HEK293 (cell line): Measurements from ENCODE around the gene CA10.

ENCODE experiments used
- CTCF ChIA-PET: fragments of 350-600 bp; formaldehyde crosslinking; extraction: SDS; loops from one replicate; lab custom pipeline; 2021; ENCODE audit warnings: antibody characterized with exemption; lab: Yijun Ruan, JAX
- POLR2A ChIA-PET: fragments of 300-600 bp; formaldehyde crosslinking; extraction: SDS; loops from one replicate; lab custom pipeline; 2020; ENCODE audit warnings: antibody characterized with exemption, inconsistent platforms; lab: Yijun Ruan, JAX
- H3K27ac ChIP-seq: fragments of 200-500 bp; sonication (Bioruptor generic); 2 replicates; pipeline ENCODE4 v1.5.1; 2014; ENCODE audit warnings: low read depth, low read length, control low read depth, inconsistent platforms; ENCODE audit errors: extremely low read depth
- H3K36me3 ChIP-seq, 2 experiments: fragments of 200-500 bp in 1 of 2; sonication (Bioruptor generic) in 1 of 2; 1 replicate in 1 of 2; 2 replicates in 1 of 2; pipeline ENCODE4 v1.5.1; 2014 to 2017; ENCODE audit warnings: inconsistent platforms in 2 of 2, low read length in 2 of 2; ENCODE audit not compliant: control insufficient read depth in 2 of 2, insufficient read depth in 1 of 2
- H3K4me1 ChIP-seq: fragments of 200-500 bp; sonication (Bioruptor generic); 2 replicates; pipeline ENCODE4 v1.5.1; 2014; ENCODE audit warnings: mild to moderate bottlenecking, low read length, inconsistent platforms; ENCODE audit not compliant: control insufficient read depth, insufficient read depth
- H3K4me3 ChIP-seq: 2 replicates; pipeline ENCODE4 v1.5.1; 2011; ENCODE audit warnings: low read depth, mild to moderate bottlenecking, control low read depth, low read length, moderate library complexity
- H3K9me3 ChIP-seq: fragments of 200-500 bp; sonication (Bioruptor generic); 2 replicates; pipeline ENCODE4 v1.5.1; 2014; ENCODE audit warnings: low read depth, low read length, inconsistent platforms; ENCODE audit not compliant: control insufficient read depth, insufficient read depth
- FEZF1 ChIP-seq: fragments of 450-650 bp; formaldehyde crosslinking; IDR thresholded peaks from 2 replicates; pipeline ENCODE4 v1.5.1; 2016; ENCODE audit warnings: missing biosample characterization, missing genetic modification characterization
- GLI4 ChIP-seq: fragments of 450-650 bp; formaldehyde crosslinking; IDR thresholded peaks from 2 replicates; pipeline ENCODE4 v1.5.1; 2016; ENCODE audit warnings: missing biosample characterization, missing genetic modification characterization
- MEIS1 ChIP-seq: sonication (generic); formaldehyde crosslinking; IDR thresholded peaks from 2 replicates; pipeline ENCODE4 v1.8.1; 2022; ENCODE audit warnings: missing genetic modification reagents, mild to moderate bottlenecking, borderline replicate concordance
- ZBTB7A ChIP-seq: fragments of 450-650 bp; formaldehyde crosslinking; IDR thresholded peaks from 2 replicates; pipeline ENCODE4 v1.5.1; 2016; ENCODE audit warnings: low read depth, missing biosample characterization, missing genetic modification characterization
- ZNF133 ChIP-seq: fragments of 450-650 bp; formaldehyde crosslinking; IDR thresholded peaks from 2 replicates; pipeline ENCODE4 v1.5.1; 2016; ENCODE audit warnings: missing biosample characterization, missing genetic modification characterization
- ZNF391 ChIP-seq: fragments of 450-650 bp; formaldehyde crosslinking; IDR thresholded peaks from 2 replicates; pipeline ENCODE4 v1.5.1; 2016; ENCODE audit warnings: low read depth, missing biosample characterization, missing genetic modification characterization, borderline replicate concordance
- ZNF416 ChIP-seq: fragments of 450-650 bp; formaldehyde crosslinking; IDR thresholded peaks from 2 replicates; pipeline ENCODE4 v1.5.1; 2016; ENCODE audit warnings: missing biosample characterization, missing genetic modification characterization
- ZNF433 ChIP-seq: fragments of 450-650 bp; formaldehyde crosslinking; IDR thresholded peaks from 2 replicates; pipeline ENCODE4 v1.5.1; 2016; ENCODE audit warnings: missing biosample characterization, missing genetic modification characterization, low read depth
- ZNF530 ChIP-seq: fragments of 450-650 bp; formaldehyde crosslinking; IDR thresholded peaks from 2 replicates; pipeline ENCODE4 v1.5.1; 2016; ENCODE audit warnings: low read depth, missing biosample characterization, missing genetic modification characterization
- ZNF544 ChIP-seq: fragments of 450-650 bp; formaldehyde crosslinking; IDR thresholded peaks from 2 replicates; pipeline ENCODE4 v1.5.0; 2017; ENCODE audit warnings: missing biosample characterization, missing genetic modification characterization
- ZNF555 ChIP-seq: fragments of 450-650 bp; formaldehyde crosslinking; conservative IDR thresholded peaks from 2 replicates; pipeline ENCODE4 v1.5.1; 2017; ENCODE audit warnings: missing biosample characterization, mild to moderate bottlenecking, missing genetic modification characterization, inconsistent platforms
- ZNF654 ChIP-seq: fragments of 450-650 bp; formaldehyde crosslinking; IDR thresholded peaks from 2 replicates; pipeline ENCODE4 v1.5.1; 2016; ENCODE audit warnings: low read depth, missing biosample characterization, missing genetic modification characterization
- ZNF677 ChIP-seq: fragments of 450-650 bp; IDR thresholded peaks from 2 replicates; pipeline ENCODE4 v1.5.0; 2018; ENCODE audit warnings: missing biosample characterization, mild to moderate bottlenecking, missing genetic modification characterization, moderate library complexity
- ZNF707 ChIP-seq: fragments of 450-650 bp; formaldehyde crosslinking; IDR thresholded peaks from 2 replicates; pipeline ENCODE4 v1.5.1; 2016; ENCODE audit warnings: missing biosample characterization, missing genetic modification characterization
- ZNF76 ChIP-seq: fragments of 450-650 bp; formaldehyde crosslinking; IDR thresholded peaks from 2 replicates; pipeline ENCODE4; 2016; ENCODE audit warnings: low read depth, missing biosample characterization, missing genetic modification characterization, borderline replicate concordance
- ZNF776 ChIP-seq: fragments of 450-650 bp; formaldehyde crosslinking; IDR thresholded peaks from 2 replicates; pipeline ENCODE4 v1.5.0; 2017; ENCODE audit warnings: missing biosample characterization, missing genetic modification characterization, borderline replicate concordance
- ZNF830 ChIP-seq: fragments of 450-650 bp; IDR thresholded peaks from 2 replicates; pipeline ENCODE4 v1.5.0; 2018; ENCODE audit warnings: missing biosample characterization, missing genetic modification characterization, low read depth, mild to moderate bottlenecking, moderate library complexity
- TF ChIP-seq, protein P1 (sequence below): fragments of 450-650 bp; formaldehyde crosslinking; IDR thresholded peaks from 2 replicates; pipeline ENCODE4 v1.5.1; 2016; ENCODE audit warnings: missing biosample characterization, missing genetic modification characterization
- TF ChIP-seq, protein P2 (sequence below): fragments of 450-650 bp; formaldehyde crosslinking; IDR thresholded peaks from 2 replicates; pipeline ENCODE4 v1.5.0; 2017; ENCODE audit warnings: missing biosample characterization, missing genetic modification characterization, borderline replicate concordance
- TF ChIP-seq, protein P3 (sequence below): fragments of 450-650 bp; formaldehyde crosslinking; IDR thresholded peaks from 2 replicates; pipeline ENCODE4 v1.5.1; 2016; ENCODE audit warnings: missing biosample characterization, missing genetic modification characterization

Gene CA10

DNA sequence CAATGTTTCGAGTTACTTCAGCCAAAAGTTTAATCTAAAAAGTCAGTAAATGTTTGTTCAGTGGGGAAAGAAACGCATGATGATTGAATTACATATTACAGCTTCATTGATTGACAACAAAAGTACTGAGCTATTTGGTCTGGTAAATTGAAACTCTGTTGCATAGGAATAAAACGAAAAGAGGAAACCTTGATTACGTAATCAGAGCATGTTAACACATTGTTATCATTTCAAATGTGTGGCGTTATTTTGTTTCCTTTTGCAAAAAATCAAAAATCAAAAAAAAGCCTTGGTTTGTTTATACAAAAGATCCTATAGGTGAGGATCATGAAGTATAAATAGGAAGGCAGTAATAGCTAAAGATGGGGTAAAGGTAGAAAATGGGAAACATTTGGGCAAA lies 19.5 kb upstream of the CA10 start:
- H3K4me1 ChIP-seq, result 0 out of 2 replicates have a peak, but pooled peaks cover 4% of the 10 kb centered on the region
- TF ChIP-seq ZNF530 (tag by site-specific recombination) (no peak), ZNF707 (no peak), MEIS1 (CRISPR knock-in tag) (no peak), ZNF433 (tag by site-specific recombination) (no peak), ZNF416 (no peak), ZNF544 (tag by site-specific recombination) (no peak), ZNF555 (no peak)
- TF ChIP-seq, protein P1, sequence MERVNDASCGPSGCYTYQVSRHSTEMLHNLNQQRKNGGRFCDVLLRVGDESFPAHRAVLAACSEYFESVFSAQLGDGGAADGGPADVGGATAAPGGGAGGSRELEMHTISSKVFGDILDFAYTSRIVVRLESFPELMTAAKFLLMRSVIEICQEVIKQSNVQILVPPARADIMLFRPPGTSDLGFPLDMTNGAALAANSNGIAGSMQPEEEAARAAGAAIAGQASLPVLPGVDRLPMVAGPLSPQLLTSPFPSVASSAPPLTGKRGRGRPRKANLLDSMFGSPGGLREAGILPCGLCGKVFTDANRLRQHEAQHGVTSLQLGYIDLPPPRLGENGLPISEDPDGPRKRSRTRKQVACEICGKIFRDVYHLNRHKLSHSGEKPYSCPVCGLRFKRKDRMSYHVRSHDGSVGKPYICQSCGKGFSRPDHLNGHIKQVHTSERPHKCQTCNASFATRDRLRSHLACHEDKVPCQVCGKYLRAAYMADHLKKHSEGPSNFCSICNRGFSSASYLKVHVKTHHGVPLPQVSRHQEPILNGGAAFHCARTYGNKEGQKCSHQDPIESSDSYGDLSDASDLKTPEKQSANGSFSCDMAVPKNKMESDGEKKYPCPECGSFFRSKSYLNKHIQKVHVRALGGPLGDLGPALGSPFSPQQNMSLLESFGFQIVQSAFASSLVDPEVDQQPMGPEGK, result no peak
- TF ChIP-seq, protein P2, sequence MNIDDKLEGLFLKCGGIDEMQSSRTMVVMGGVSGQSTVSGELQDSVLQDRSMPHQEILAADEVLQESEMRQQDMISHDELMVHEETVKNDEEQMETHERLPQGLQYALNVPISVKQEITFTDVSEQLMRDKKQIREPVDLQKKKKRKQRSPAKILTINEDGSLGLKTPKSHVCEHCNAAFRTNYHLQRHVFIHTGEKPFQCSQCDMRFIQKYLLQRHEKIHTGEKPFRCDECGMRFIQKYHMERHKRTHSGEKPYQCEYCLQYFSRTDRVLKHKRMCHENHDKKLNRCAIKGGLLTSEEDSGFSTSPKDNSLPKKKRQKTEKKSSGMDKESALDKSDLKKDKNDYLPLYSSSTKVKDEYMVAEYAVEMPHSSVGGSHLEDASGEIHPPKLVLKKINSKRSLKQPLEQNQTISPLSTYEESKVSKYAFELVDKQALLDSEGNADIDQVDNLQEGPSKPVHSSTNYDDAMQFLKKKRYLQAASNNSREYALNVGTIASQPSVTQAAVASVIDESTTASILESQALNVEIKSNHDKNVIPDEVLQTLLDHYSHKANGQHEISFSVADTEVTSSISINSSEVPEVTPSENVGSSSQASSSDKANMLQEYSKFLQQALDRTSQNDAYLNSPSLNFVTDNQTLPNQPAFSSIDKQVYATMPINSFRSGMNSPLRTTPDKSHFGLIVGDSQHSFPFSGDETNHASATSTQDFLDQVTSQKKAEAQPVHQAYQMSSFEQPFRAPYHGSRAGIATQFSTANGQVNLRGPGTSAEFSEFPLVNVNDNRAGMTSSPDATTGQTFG (tag by site-specific recombination), result no peak
- CTCF ChIA-PET, result interaction anchor here (1.0 kb wide), 1 partner anchor 122 kb away, joined by 3 read pairs; no protein-coding TSS in a partner anchor
- no peak overlapping the region for H3K27ac ChIP-seq
- POLR2A ChIA-PET, result no interaction called here
- H3K36me3 ChIP-seq, result no peaks in the 10 kb centered on the region
- H3K9me3 ChIP-seq, result no peaks in the 10 kb centered on the region
- no peak overlapping the region for H3K4me3 ChIP-seq

DNA sequence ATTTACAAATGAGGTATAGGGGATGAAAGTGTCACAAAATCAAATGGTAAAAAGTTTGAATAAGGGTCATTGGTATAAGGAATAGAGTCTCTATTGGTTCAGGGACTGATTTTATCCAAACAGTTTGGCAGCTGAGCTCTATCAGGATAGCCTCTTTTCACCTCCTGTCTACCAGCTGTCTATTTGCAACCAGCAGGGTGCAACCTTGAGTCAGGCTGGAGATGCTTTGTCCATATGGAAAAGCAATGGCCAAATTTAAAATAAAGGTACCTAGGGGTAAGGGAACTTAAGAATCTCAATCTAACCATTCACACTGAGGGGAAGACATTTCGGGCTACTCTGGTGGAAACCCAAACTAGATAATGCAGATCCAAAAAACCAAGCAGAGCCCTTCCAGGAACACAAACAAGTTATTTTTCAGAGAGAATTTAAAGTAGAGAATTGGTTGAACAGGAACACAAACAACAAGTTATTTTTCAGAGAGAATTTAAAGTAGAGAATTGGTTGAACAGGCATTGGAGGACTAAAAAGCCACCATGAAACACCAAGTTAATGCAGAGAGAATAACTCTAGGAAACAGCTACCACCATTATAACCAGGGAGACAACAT lies 12.6 kb upstream of the CA10 start:
- Histone ChIP-seq H3K4me3 (no peak overlapping the region), H3K36me3 (no peaks in the 10 kb centered on the region), H3K9me3 (no peaks in the 10 kb centered on the region), H3K27ac (no peak overlapping the region), H3K4me1 (no peaks in the 10 kb centered on the region)
- ChIA-PET POLR2A (no interaction called here), CTCF (interaction anchor here (0.6 to 1.3 kb wide), 5 partner anchors 8 to 860 kb away, joined by 3 to 5 read pairs (median 4); no protein-coding TSS in a partner anchor)
- TF ChIP-seq ZNF654 (peak; percentile 12; the same call in 1 of the 2 replicates), FEZF1 (tag by site-specific recombination) (no peak)

DNA sequence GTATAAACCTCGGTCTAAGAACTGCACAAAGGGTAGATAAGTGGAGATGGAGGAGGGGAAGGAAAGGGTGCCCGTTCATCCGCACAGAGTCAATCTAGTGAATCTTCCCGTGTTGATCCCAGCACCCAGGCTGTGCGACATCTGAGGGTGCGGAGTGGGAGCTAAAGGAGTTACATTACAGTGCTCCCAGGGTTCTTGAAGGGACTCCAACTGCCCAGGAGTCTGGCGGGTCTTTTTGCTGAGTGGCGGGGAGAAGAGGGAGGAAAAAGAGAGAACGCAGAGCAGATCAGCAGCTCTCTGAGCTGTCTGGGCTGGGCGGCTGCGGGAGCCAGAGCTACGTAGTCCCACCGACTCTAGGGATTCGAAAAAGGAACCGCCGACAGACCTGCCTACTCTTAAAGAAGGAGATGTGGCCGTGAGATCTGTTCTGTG lies 1.6 kb upstream of the CA10 start:
- CTCF ChIA-PET, result no interaction called here
- TF ChIP-seq ZNF76 (tag by site-specific recombination), result no peak
- no peak for TF ChIP-seq ZNF830 (tag by site-specific recombination)
- no peak for TF ChIP-seq GLI4
- no peak for TF ChIP-seq ZNF654
- no peak for TF ChIP-seq ZNF133 (tag by site-specific recombination)
- TF ChIP-seq ZBTB7A (tag by site-specific recombination), result no peak
- TF ChIP-seq, protein P3, sequence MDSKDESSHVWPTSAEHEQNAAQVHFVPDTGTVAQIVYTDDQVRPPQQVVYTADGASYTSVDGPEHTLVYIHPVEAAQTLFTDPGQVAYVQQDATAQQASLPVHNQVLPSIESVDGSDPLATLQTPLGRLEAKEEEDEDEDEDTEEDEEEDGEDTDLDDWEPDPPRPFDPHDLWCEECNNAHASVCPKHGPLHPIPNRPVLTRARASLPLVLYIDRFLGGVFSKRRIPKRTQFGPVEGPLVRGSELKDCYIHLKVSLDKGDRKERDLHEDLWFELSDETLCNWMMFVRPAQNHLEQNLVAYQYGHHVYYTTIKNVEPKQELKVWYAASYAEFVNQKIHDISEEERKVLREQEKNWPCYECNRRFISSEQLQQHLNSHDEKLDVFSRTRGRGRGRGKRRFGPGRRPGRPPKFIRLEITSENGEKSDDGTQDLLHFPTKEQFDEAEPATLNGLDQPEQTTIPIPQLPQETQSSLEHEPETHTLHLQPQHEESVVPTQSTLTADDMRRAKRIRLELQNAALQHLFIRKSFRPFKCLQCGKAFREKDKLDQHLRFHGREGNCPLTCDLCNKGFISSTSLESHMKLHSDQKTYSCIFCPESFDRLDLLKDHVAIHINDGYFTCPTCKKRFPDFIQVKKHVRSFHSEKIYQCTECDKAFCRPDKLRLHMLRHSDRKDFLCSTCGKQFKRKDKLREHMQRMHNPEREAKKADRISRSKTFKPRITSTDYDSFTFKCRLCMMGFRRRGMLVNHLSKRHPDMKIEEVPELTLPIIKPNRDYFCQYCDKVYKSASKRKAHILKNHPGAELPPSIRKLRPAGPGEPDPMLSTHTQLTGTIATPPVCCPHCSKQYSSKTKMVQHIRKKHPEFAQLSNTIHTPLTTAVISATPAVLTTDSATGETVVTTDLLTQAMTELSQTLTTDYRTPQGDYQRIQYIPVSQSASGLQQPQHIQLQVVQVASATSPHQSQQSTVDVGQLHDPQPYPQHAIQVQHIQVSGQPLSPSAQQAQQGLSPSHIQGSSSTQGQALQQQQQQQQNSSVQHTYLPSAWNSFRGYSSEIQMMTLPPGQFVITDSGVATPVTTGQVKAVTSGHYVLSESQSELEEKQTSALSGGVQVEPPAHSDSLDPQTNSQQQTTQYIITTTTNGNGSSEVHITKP, result no peak
- no peak for TF ChIP-seq ZNF391 (tag by site-specific recombination)
- no peak for TF ChIP-seq ZNF677 (tag by site-specific recombination)
- TF ChIP-seq ZNF776 (tag by site-specific recombination), result no peak
- TF ChIP-seq, all 188 proteins: peak for 0

More for the DNA sequence above, 1.6 kb upstream of the CA10 start:
- Histone ChIP-seq H3K4me3 (no peak overlapping the region), H3K36me3 (no peaks in the 10 kb centered on the region), H3K27ac (no peak overlapping the region), H3K9me3 (no peaks in the 10 kb centered on the region), H3K4me1 (no peaks in the 10 kb centered on the region)
- POLR2A ChIA-PET, result no interaction called here
